A673 (cell line): ENCODE data around the gene METAP2. TPM values are rescaled to one million over a fixed set of nuclear protein-coding genes. Genes with fewer than 3 reads are reported as not detected.

Source experiments
- BruUV-seq: library from RNA; stranded (reverse); fragments of 400-500 nt; replicated peaks from 2 replicates; lab custom pipeline; 2021; lab: Mats Ljungman, UMichigan
- CTCF ChIA-PET: fragments of 300-600 bp; sonication (Branson Sonifier 250); formaldehyde crosslinking; loops from one replicate; lab custom pipeline; 2022; ENCODE audit warnings: antibody characterized with exemption; lab: Charles Lee
- POLR2A ChIA-PET: fragments of 300-600 bp; sonication (Branson Sonifier 250); formaldehyde crosslinking; loops from one replicate; lab custom pipeline; 2022; ENCODE audit warnings: antibody characterized with exemption; ENCODE audit not compliant: low non-redundant PET; lab: Charles Lee
- DNase-seq: peaks from one replicate; pipeline ENCODE4 v3.0.0-alpha.2; 2015; ENCODE audit warnings: low spot score
- H3K27ac ChIP-seq: fragments of 200-600 bp; sonication (generic); 2 replicates; pipeline ENCODE4 v1.5.1; 2016; ENCODE audit warnings: mixed run types, low read depth, mild to moderate bottlenecking, mixed read lengths, antibody characterized with exemption, low read length; ENCODE audit not compliant: poor library complexity, severe bottlenecking
- H3K27me3 ChIP-seq: fragments of 200-600 bp; sonication (generic); replicated peaks from 2 replicates; pipeline ENCODE4 v1.6.1; 2017; ENCODE audit warnings: mixed run types, low read depth, mild to moderate bottlenecking, mixed read lengths, antibody characterized with exemption, low read length; ENCODE audit not compliant: insufficient read depth, poor library complexity
- H3K36me3 ChIP-seq: fragments of 200-600 bp; sonication (generic); 2 replicates; pipeline ENCODE4 v1.6.1; 2016; ENCODE audit warnings: mixed run types, mild to moderate bottlenecking, mixed read lengths, antibody characterized with exemption, low read length; ENCODE audit not compliant: insufficient read depth, poor library complexity, severe bottlenecking
- H3K4me1 ChIP-seq: fragments of 200-600 bp; sonication (generic); 2 replicates; pipeline ENCODE4 v1.6.1; 2017; ENCODE audit warnings: mixed run types, mild to moderate bottlenecking, mixed read lengths, antibody characterized with exemption, low read length; ENCODE audit not compliant: insufficient read depth, poor library complexity, severe bottlenecking
- H3K4me3 ChIP-seq: fragments of 200-600 bp; sonication (generic); 2 replicates; pipeline ENCODE4 v1.5.1; 2016; ENCODE audit warnings: low read depth, mixed run types, mild to moderate bottlenecking, mixed read lengths, low read length; ENCODE audit not compliant: poor library complexity, severe bottlenecking
- H3K9me3 ChIP-seq: fragments of 200-600 bp; sonication (generic); 2 replicates; pipeline ENCODE4 v1.6.1; 2016; ENCODE audit warnings: mixed run types, low read depth, mild to moderate bottlenecking, mixed read lengths, antibody characterized with exemption, low read length; ENCODE audit not compliant: poor library complexity, severe bottlenecking
- EZH2 ChIP-seq: fragments of 200-600 bp; sonication (generic); IDR thresholded peaks from 2 replicates; pipeline ENCODE4 v1.6.1; 2017; ENCODE audit warnings: borderline replicate concordance, low read depth, mild to moderate bottlenecking, mixed read lengths, antibody characterized with exemption, low read length; ENCODE audit not compliant: poor library complexity, severe bottlenecking
- intact Hi-C: fragments of 100-400 bp; cut with micrococcal nuclease; formaldehyde crosslinking; loops from one replicate; pipeline ENCODE4 v1.10.0; 2022; ENCODE audit not compliant: unreplicated experiment
- total RNA-seq: library from RNA; stranded (reverse); gene quantifications from 2 replicates; pipeline ENCODE4 v1.2.3, GENCODE V29; 2021
- TF ChIP-seq, protein P1 (sequence below): fragments of 300-800, 200-600 bp; sonication (generic); conservative IDR thresholded peaks from 2 replicates; pipeline ENCODE4 v1.5.1; 2017; ENCODE audit warnings: low read depth, mild to moderate bottlenecking, antibody characterized with exemption, low read length, moderate library complexity, mixed read lengths

The METAP2 gene
- total RNA-seq, 1 experiment from 2014 or later: 135 TPM

DNA sequence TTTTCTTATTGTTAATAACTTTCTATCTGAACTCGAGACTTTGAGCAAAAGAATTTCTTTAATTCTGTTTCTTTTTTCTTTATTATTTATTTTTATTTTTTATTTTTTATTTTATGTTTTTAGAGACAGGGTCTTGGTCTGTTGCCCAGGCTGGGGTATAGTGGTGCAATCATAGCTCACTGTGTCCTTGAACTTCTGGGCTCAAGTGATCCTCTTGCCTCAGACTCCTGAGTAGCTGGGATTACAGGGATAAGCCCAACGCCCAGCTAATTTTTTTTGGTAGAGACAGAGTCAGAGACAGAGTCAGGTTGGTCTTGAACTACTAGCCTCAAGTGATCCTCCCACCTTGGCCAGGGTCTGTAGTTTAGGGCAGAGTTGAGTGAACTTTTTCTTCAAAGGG, 18.5 kb downstream of the METAP2 start:
- POLR2A ChIA-PET: no interaction called here
- Histone ChIP-seq H3K36me3 (peaks cover 69% of the 10 kb centered on the region), H3K4me3 (no peak overlapping the region), H3K27me3 (no peaks in the 10 kb centered on the region), H3K27ac (no peak overlapping the region), H3K9me3 (no peaks in the 10 kb centered on the region), H3K4me1 (no peaks in the 10 kb centered on the region)
- no peak for DNase-seq
- no TSS peak for BruUV-seq
- intact Hi-C loops: no loop called here
- CTCF ChIA-PET: no interaction called here
- TF ChIP-seq, protein P1, sequence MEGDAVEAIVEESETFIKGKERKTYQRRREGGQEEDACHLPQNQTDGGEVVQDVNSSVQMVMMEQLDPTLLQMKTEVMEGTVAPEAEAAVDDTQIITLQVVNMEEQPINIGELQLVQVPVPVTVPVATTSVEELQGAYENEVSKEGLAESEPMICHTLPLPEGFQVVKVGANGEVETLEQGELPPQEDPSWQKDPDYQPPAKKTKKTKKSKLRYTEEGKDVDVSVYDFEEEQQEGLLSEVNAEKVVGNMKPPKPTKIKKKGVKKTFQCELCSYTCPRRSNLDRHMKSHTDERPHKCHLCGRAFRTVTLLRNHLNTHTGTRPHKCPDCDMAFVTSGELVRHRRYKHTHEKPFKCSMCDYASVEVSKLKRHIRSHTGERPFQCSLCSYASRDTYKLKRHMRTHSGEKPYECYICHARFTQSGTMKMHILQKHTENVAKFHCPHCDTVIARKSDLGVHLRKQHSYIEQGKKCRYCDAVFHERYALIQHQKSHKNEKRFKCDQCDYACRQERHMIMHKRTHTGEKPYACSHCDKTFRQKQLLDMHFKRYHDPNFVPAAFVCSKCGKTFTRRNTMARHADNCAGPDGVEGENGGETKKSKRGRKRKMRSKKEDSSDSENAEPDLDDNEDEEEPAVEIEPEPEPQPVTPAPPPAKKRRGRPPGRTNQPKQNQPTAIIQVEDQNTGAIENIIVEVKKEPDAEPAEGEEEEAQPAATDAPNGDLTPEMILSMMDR: no peak
- TF ChIP-seq EZH2: no peak

DNA sequence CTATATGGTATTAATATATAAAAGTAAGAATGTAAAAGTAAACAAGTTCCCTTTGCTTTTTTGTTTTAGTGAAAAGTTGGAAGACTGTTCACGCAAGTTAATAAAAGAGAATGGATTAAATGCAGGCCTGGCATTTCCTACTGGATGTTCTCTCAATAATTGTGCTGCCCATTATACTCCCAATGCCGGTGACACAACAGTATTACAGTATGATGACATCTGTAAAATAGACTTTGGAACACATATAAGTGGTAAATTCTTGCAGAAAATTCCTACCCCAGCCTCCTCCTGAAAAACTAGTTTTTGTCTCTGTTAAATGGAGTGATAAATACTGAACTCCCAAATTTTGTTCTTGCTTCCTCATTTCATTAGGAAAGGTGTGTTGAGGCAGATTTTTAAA, 20.9 kb downstream of the METAP2 start:
- intact Hi-C loops: no loop called here
- CTCF ChIA-PET: no interaction called here
- Histone ChIP-seq H3K4me1 (no peaks in the 10 kb centered on the region), H3K4me3 (no peak overlapping the region), H3K27me3 (no peaks in the 10 kb centered on the region), H3K36me3 (peaks cover 76% of the 10 kb centered on the region), H3K27ac (no peak overlapping the region), H3K9me3 (peaks cover 14% of the 10 kb centered on the region)
- POLR2A ChIA-PET: no interaction called here
- no peak for DNase-seq
- TF ChIP-seq EZH2: no peak
- TF ChIP-seq, protein P1: no peak
- BruUV-seq: no TSS peak

DNA sequence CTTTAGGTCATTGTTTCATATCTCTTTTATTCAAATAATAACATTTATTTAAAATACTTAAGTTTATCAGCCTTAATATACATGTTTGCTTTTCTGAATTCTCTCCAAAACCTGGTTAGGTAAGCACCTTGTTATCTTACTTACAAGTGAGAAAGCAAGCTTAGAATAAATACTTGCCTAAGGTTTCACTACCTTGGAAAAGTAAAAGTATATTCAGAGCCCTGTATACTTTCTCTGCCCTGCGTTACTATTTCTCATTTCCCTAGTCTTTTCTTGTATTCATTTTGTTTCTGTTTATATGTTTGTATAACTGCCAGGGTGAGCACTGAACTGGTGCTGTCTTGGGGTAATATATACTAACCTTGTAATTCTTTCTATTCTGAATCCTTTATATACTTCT, 21.5 kb downstream of the METAP2 start:
- Histone ChIP-seq H3K27me3 (no peaks in the 10 kb centered on the region), H3K9me3 (peaks cover 14% of the 10 kb centered on the region), H3K4me1 (no peaks in the 10 kb centered on the region), H3K4me3 (no peak overlapping the region), H3K36me3 (peaks cover 80% of the 10 kb centered on the region), H3K27ac (no peak overlapping the region)
- no TSS peak for BruUV-seq
- TF ChIP-seq, protein P1: no peak
- no peak for TF ChIP-seq EZH2
- no peak for DNase-seq
- ChIA-PET CTCF (no interaction called here), POLR2A (no interaction called here)
- intact Hi-C loops: no loop called here
